Measurements from ENCODE around the gene LRFN5.

The LRFN5 gene

GRCh38 chr14:41872931-41873685 is 266.4 kb downstream of the LRFN5 start:
- TF ChIP-seq EZH2phosphoT487 (IDR thresholded peaks at IDR 0.05; ENCODE audit: low read length) (no peak), CTCF (IDR thresholded peaks at IDR 0.05; ENCODE audit: low read length) (no peak), EZH2 (optimal IDR thresholded peaks at IDR 0.05; ENCODE audit: low read depth, low read length) (no peak)
- Histone ChIP-seq H3K79me2 (ENCODE audit: low read length) (no peaks in the 10 kb centered on the region), H3K4me2 (ENCODE audit: low read depth, low read length) (no peak overlapping the region), H4K20me1 (ENCODE audit: insufficient read depth, low read length) (no peaks in the 10 kb centered on the region), H3K27me3 (replicated peaks; ENCODE audit: insufficient read depth, low read length) (no peaks in the 10 kb centered on the region), H3K9me2 (replicated peaks; ENCODE audit: insufficient read depth, low read length) (no peaks in the 10 kb centered on the region), H3F3A (ENCODE audit: insufficient read depth, low read length) (no peaks in the 10 kb centered on the region), H3K9ac (ENCODE audit: low read length) (no peak overlapping the region), H2AFZ (ENCODE audit: low read length) (no peak overlapping the region), H3K27ac (ENCODE audit: low read length) (no peak overlapping the region), H3K9me3 (replicated peaks; ENCODE audit: insufficient read depth, low read length) (no peaks in the 10 kb centered on the region), H3K4me3 (ENCODE audit: low read length) (no peak overlapping the region), H3K4me1 (ENCODE audit: low read length) (no peaks in the 10 kb centered on the region), H3K36me3 (replicated peaks; ENCODE audit: insufficient read depth, low read length) (no peaks in the 10 kb centered on the region)
- no peak for DNase-seq

- no peaks in the 10 kb centered on the region for H3K4me1 ChIP-seq (ENCODE audit: low read length)
- no peak overlapping the region for H3K4me3 ChIP-seq (ENCODE audit: low read length)
- no peaks in the 10 kb centered on the region for H3K79me2 ChIP-seq (ENCODE audit: low read length)
- TF ChIP-seq EZH2 (optimal IDR thresholded peaks at IDR 0.05; ENCODE audit: low read depth, low read length) (no peak), EZH2phosphoT487 (IDR thresholded peaks at IDR 0.05; ENCODE audit: low read length) (no peak)
- H3K36me3 ChIP-seq (replicated peaks; ENCODE audit: insufficient read depth, low read length) = no peaks in the 10 kb centered on the region
- H3K9me3 ChIP-seq (replicated peaks; ENCODE audit: insufficient read depth, low read length) = no peaks in the 10 kb centered on the region
- no peaks in the 10 kb centered on the region for H3K9me2 ChIP-seq (replicated peaks; ENCODE audit: insufficient read depth, low read length)
- H2AFZ ChIP-seq (ENCODE audit: low read length) = no peak overlapping the region
- H3F3A ChIP-seq (ENCODE audit: insufficient read depth, low read length) = no peaks in the 10 kb centered on the region
- H4K20me1 ChIP-seq (ENCODE audit: insufficient read depth, low read length) = no peaks in the 10 kb centered on the region
- no peak for DNase-seq
- H3K9ac ChIP-seq (ENCODE audit: low read length) = no peak overlapping the region
- no peaks in the 10 kb centered on the region for H3K27me3 ChIP-seq (replicated peaks; ENCODE audit: insufficient read depth, low read length)
- no peak overlapping the region for H3K27ac ChIP-seq (ENCODE audit: low read length)
- H3K4me2 ChIP-seq (ENCODE audit: low read depth, low read length) = no peak overlapping the region
Observed at GRCh38 chr14:41873686-41874317, 267.1 kb downstream of the LRFN5 start.

- no peaks in the 10 kb centered on the region for H3K36me3 ChIP-seq (replicated peaks; ENCODE audit: insufficient read depth, low read length)
- no peaks in the 10 kb centered on the region for H3K9me3 ChIP-seq (replicated peaks; ENCODE audit: insufficient read depth, low read length)
- H3K4me3 ChIP-seq (ENCODE audit: low read length) = no peak overlapping the region
- no peaks in the 10 kb centered on the region for H3K4me1 ChIP-seq (ENCODE audit: low read length)
- no peak overlapping the region for H2AFZ ChIP-seq (ENCODE audit: low read length)
- no peak overlapping the region for H3K27ac ChIP-seq (ENCODE audit: low read length)
- DNase-seq = no peak
- no peak overlapping the region for H3K9ac ChIP-seq (ENCODE audit: low read length)
- TF ChIP-seq EZH2phosphoT487 (IDR thresholded peaks at IDR 0.05; ENCODE audit: low read length) (no peak), EZH2 (optimal IDR thresholded peaks at IDR 0.05; ENCODE audit: low read depth, low read length) (no peak), CTCF (IDR thresholded peaks at IDR 0.05; ENCODE audit: low read length) (no peak)
- no peaks in the 10 kb centered on the region for H3K79me2 ChIP-seq (ENCODE audit: low read length)
- no peaks in the 10 kb centered on the region for H3F3A ChIP-seq (ENCODE audit: insufficient read depth, low read length)
- no peaks in the 10 kb centered on the region for H3K9me2 ChIP-seq (replicated peaks; ENCODE audit: insufficient read depth, low read length)
- H4K20me1 ChIP-seq (ENCODE audit: insufficient read depth, low read length) = no peaks in the 10 kb centered on the region
- H3K4me2 ChIP-seq (ENCODE audit: low read depth, low read length) = no peak overlapping the region
- H3K27me3 ChIP-seq (replicated peaks; ENCODE audit: insufficient read depth, low read length) = no peaks in the 10 kb centered on the region
Observed at GRCh38 chr14:41875116-41875515, 268.4 kb downstream of the LRFN5 start.

GRCh38 chr14:41878321-41878720 is 271.6 kb downstream of the LRFN5 start:
- Histone ChIP-seq H3K9me2 (replicated peaks; ENCODE audit: insufficient read depth, low read length) (no peaks in the 10 kb centered on the region), H4K20me1 (ENCODE audit: insufficient read depth, low read length) (no peaks in the 10 kb centered on the region), H3K79me2 (ENCODE audit: low read length) (no peaks in the 10 kb centered on the region), H3K4me1 (ENCODE audit: low read length) (no peaks in the 10 kb centered on the region), H3K27me3 (replicated peaks; ENCODE audit: insufficient read depth, low read length) (no peaks in the 10 kb centered on the region), H3K9me3 (replicated peaks; ENCODE audit: insufficient read depth, low read length) (no peaks in the 10 kb centered on the region), H3K27ac (ENCODE audit: low read length) (no peak overlapping the region), H3K4me3 (ENCODE audit: low read length) (no peak overlapping the region), H3F3A (ENCODE audit: insufficient read depth, low read length) (no peaks in the 10 kb centered on the region), H3K36me3 (replicated peaks; ENCODE audit: insufficient read depth, low read length) (no peaks in the 10 kb centered on the region), H3K4me2 (ENCODE audit: low read depth, low read length) (no peak overlapping the region), H2AFZ (ENCODE audit: low read length) (no peak overlapping the region), H3K9ac (ENCODE audit: low read length) (no peak overlapping the region)
- DNase-seq = no peak
- TF ChIP-seq EZH2phosphoT487 (IDR thresholded peaks at IDR 0.05; ENCODE audit: low read length) = no peak

Measured in MM.1S (cell line).